Stimulated activated CD4-positive, alpha-beta T cell treated with anti-CD3 and anti-CD28 coated beads, Interleukin-4, amount 100 ng/mL, for 48 hours (primary cell): ENCODE results near the gene CGRRF1.

Experiments used
- DNase-seq, 2 donors: peaks; one replicate each; pipeline ENCODE4 v3.0.0-alpha.2; 2020; ENCODE audit warnings: low read depth in 2 of 2

The CGRRF1 gene, protein sequence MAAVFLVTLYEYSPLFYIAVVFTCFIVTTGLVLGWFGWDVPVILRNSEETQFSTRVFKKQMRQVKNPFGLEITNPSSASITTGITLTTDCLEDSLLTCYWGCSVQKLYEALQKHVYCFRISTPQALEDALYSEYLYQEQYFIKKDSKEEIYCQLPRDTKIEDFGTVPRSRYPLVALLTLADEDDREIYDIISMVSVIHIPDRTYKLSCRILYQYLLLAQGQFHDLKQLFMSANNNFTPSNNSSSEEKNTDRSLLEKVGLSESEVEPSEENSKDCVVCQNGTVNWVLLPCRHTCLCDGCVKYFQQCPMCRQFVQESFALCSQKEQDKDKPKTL

GRCh38 chr14:54509546-54510501, at the start of gene CGRRF1:
CGRRF1 (plus strand) TSS chr14:54509906; CDS start chr14:54509960, 54 bp downstream.
- peak; percentile 97 to 98 for DNase-seq

DNA sequence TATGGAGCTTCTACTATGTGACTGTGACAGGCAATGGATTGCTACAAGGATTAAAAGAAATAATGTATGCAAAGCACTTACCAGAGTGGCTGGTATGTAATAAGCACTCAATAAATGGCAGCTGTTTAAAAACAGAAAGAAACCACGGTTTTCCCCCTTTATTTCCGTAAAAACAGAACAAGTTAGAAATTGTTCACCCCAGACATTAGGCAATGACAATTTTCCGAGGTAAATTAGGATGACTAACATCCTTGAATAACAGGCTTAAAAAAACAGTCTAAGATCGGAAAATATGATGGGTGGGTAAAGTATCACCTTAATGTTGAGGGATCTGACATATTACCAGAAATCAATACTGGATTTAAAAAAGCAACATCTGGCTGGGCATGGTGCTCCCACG, 47.7 kb upstream of the CGRRF1 start:
- DNase-seq: no peak

DNA sequence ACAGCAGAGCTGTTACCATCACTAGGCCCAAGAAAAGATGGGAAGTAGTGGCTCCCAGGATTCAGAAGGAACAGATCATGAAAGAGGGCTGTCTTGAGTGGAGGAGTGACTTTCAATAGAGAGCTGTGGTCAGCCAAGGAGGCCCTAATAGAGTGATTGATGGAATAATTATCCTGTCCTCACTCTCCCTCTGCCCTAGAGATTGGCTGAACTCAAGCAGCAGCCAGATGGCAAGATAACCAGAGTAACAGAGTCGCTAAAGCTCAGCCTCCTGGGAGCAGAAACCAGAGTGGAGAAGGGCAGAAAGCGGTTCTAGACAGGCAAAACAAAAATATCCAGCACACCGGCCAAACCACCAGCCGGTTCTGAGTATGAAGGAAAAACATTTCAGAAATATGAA, 44.1 kb upstream of the CGRRF1 start:
- DNase-seq: no peak

DNA sequence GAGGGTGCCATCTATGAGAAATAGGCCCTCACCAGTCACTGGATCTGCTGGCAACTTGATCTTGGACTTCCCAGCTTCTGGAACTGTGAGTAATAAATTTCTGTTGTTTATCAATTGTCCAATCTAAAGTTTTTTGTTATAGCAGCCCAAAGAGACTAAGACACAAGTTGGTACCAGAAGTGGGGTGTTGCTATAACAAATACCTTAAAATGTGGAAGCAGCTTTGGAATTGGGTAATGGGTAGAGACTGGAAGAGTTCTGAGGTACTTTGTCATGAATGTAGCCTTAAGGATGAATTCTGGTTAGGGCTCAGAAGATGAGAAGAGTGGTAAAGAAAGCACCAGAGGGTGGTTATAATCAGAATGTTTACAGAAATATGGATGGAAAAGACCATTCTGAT, 42.4 kb upstream of the CGRRF1 start:
- no peak for DNase-seq

GRCh38 chr14:54470701-54471100, 39.0 kb upstream of the CGRRF1 start:
- no peak for DNase-seq

DNA sequence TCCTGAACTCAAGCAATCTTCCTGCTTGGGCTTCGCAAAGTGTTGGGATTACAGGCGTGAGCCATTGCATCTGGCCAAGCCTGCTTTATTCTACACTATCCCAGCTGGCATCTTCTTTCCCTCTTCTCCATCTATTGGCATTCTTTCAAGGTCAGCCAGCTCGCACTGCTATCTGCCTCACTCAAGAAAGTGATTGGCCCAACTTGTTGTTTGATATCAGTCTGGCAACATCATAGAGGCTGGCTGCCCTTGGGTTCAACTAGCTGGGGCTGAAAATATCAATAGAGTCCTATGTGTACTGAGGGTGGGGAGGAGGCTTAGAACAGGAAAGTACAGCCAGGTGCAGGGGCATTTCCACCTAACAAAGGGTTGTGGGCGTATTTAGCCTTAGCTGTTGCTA, 38.1 kb upstream of the CGRRF1 start:
- no peak for DNase-seq

GRCh38 chr14:54472315-54472714, 37.4 kb upstream of the CGRRF1 start:
- DNase-seq: no peak

- no peak for DNase-seq
Observed at GRCh38 chr14:54474232-54474793, 35.4 kb upstream of the CGRRF1 start.

- DNase-seq: no peak
Observed at GRCh38 chr14:54475187-54475899, 34.4 kb upstream of the CGRRF1 start.

GRCh38 chr14:54475911-54476310, 33.8 kb upstream of the CGRRF1 start:
- no peak for DNase-seq

DNA sequence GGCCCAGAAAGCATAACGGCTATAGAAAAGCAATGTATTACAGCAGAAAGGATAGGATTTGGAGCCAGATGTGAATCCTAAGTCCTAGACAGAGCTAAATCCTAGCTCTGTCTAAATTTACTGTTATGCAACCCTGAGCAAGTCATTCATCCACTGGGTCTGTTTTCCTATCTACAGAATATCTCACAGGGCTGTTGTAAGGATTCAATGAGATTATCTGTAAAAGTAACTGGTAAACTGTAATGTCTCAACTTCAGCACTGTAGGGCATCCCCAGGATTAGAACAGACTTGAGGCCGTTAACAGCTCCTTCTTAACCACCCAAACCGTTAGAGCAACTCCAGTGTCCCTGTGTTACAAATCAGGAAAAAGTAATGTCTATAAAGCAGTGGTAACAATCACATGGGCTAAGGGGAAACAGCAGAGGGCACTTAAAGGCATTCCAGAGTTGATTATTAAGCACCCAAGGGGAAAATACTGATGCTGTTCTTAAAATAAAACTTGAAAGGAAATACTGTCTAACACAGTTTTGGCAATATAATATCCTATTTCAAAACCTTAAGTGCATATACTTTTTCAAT, 31.0 kb upstream of the CGRRF1 start:
- DNase-seq: no peak

DNA sequence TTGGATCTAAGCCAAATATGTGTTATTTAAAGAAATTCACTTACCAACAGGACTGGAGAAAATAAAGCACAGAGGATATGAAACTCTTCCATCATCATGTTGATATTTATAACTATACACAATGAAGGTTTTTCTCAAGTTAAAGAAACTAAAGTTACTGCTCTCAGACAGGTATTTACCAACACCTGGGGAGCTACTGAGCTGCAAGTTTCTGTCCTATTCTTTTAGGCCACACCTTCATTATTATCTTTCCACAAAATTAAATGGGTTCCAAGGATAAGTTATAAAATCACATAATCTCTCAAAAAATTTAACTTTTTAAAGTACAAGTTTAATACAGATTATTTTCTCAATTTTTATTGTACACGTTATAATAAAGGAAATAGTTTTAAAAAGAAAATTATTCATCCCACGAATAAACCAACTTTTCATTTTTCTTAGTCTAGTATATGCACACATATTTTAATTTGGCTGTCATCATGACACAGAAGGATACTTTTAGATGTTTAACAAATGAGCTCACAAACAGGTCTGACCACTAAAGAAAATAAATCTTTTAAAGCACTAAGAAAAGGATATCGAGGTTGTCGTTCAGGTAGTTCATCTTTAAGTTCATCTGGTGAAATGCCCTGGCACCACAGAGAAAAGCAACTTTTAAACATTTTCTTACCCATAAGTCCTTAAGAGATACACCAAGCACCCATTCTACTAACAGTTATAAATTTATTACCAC, 28.7 kb upstream of the CGRRF1 start:
- no peak for DNase-seq

DNA sequence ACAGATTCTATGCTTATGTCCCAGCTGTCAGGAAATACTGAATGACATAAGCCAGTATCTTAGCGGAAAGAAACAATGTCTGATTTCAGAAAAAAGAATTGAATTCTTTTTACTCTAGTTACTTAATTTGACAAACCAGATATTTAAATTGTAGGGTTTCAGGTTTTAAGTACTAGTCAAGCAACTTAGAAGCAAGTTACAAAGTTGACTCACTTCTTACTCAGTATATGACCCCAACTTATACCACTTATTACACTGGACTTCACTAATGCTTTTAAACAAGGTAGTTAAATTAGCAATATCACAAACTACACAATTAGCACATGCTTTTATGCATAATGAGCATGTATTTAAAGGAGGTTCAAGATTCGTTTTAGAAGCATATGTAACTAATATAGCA, 28.0 kb upstream of the CGRRF1 start:
- no peak for DNase-seq

DNA sequence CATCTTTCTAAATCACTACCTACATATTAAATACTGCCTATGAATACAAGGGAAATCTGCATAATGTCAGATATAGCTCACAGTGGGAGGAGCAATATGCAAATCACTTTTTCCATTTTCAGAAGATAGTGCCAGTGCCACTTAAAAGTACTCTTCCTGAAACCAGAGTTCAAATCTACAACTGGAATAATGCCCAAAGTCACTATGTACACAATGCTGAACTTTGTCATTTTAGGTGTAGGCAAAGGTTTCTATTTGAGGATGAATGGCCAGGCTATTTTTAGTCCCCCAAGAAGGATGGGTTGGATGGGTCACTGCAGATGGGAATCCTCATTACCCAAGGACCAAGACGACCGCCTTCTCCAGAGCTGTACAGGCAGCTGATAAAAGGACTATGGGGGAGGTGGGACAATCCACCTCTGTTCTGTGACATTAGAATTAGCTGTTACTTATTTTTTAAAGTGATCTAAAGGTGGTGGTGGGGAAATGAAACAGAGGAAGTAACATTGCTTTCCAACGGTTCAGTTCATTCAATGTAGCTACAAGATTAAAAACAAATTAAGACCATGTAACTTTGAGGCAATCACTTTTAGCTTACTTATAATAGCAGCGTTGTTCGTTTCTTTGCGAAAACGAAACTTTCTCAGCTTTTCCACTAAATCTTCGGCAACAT, 26.5 kb upstream of the CGRRF1 start:
- DNase-seq: no peak

- DNase-seq: no peak
Observed at GRCh38 chr14:54483846-54484245, 25.9 kb upstream of the CGRRF1 start.

DNA sequence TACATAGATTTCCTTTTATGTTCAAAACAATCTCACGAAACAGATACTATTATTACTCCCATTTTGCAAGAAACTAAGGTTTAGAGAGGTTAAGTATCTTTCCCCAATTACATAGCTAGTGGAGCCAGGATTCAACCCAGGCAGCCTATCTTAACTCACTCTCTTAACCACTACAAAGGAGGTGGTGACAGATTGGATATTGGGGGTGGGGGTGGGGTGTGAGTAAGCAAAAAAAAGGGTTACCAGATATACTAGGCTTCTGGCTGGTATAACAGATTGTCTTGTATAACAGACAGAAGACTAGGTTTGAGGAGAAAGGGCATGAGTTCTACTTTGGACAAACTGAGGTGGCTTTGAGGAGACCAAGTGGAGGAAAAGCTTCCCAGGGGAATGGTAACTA, 23.0 kb upstream of the CGRRF1 start:
- DNase-seq: no peak

- DNase-seq: no peak
Observed at GRCh38 chr14:54487771-54488170, 21.9 kb upstream of the CGRRF1 start.

- no peak for DNase-seq
Observed at GRCh38 chr14:54488318-54488645, 21.4 kb upstream of the CGRRF1 start.

DNA sequence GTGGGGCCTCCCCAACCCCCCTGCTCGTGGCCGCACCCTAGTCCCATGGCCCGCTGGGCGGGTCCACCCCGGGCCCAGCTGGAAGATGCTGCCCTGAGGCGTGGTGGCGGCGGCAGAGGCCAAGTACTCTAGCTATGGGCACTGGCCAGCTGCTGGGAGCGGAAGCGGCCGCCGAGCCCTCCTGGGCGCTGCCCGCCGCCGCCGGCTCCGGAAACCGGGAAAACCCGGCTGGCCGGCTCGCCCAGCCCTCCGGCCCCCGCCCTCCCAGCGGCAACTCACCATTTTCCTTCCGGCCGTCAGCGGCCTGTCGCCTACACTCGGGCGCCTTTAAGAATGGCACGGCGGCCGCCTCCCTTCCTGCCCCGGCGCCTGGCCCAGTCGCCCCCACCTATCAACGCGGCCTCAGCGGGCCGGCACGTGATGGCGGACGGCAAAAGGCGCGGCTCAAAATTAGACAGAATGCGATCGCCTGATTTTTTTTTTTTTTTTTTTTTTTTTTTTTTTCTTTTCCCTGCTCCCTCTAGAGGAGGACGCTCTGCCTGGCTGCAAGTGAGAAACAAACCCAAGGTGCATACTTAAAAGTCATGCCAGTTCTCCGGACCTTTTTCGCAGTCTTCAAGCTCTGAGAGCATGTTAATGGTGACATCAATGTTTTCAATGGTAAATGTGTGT, 20.9 kb upstream of the CGRRF1 start, which contains the start of gene GMFB:
GMFB (minus strand) TSS at position 335 of the 672 bp plus-strand sequence; CDS start at position 282, 53 bp downstream.
- peak; percentile 79 to 83 for DNase-seq

DNA sequence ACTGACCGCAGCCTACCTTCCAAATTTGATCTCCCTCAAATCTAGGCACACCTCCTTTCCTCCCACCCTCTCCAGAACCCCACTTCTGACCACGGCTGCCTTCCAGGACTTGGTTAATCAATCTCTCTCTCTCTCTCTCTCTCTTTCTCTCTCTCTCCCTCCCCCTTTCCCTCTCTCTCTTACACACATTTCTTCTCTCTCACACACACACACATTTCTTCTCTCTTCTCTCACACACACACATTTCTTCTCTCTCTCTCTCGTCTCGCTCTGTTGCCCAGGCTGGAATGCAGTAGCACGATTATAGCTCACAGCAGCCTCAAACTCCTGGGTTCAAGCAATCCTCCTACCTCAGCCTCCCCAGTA, 20.4 kb upstream of the CGRRF1 start:
- no peak for DNase-seq
